ENCODE results near the gene C9orf50.

GRCh38 chr9:129584136-129584535, 36.8 kb downstream of the C9orf50 start:
- TF ChIP-seq CTCF (conservative IDR thresholded peaks at IDR 0.05; ENCODE audit: low read depth in 2 of 2) (peak in 1 of 2 experiments; percentile 20; a peak in 1 of 4 replicates), JUNB (IDR thresholded peaks at IDR 0.05; ENCODE audit: unreplicated experiment) (no peak), EZH2phosphoT487 (IDR thresholded peaks at IDR 0.05; ENCODE audit: unreplicated experiment) (no peak), REST (IDR thresholded peaks at IDR 0.05; ENCODE audit: unreplicated experiment) (no peak), STAT1 (IDR thresholded peaks at IDR 0.05; ENCODE audit: unreplicated experiment) (no peak), EZH2 (IDR thresholded peaks at IDR 0.05; ENCODE audit: low read depth, unreplicated experiment) (no peak), POLR2AphosphoS5 (IDR thresholded peaks at IDR 0.05; ENCODE audit: low read depth) (no peak), ZNF331 (CRISPR knock-in tag; IDR thresholded peaks at IDR 0.05; ENCODE audit: low read depth) (no peak)

Data from GM23338 (cell line).